Measurements from ENCODE around the gene RNU5B-1.
A peak's percentile ranks its signal among the peaks of the same experiment; 100 is the strongest.
"Not testable (repeated sequence)": the region's sequence is repeated elsewhere in the genome, so short reads cannot be mapped to it uniquely, and the experiment has no call there.

The RNU5B-1 gene

GRCh38 chr15:65304381-65305149 lies at the start of gene RNU5B-1:
TSS of gene RNU5B-1 (plus strand) at chr15:65304677.
- peak within 1 kb of the TSS; percentile 32 to 53 (median 46) for H3K4me3 ChIP-seq

GRCh38 chr15:65254758-65255157 lies 49.7 kb upstream of the RNU5B-1 start:
- H3K27ac ChIP-seq = peak overlapping the region in 1 of 21 experiments; percentile 16
- no peak overlapping the region for H3K4me3 ChIP-seq

More at GRCh38 chr15:65304381-65305149, at the start of gene RNU5B-1:
- H3K27ac ChIP-seq = peak within 1 kb of the TSS; percentile 16 to 98 (median 90)

- no peak overlapping the region for H3K27ac ChIP-seq
- no peak overlapping the region for H3K4me3 ChIP-seq
These were observed 48.9 kb upstream of the RNU5B-1 start for GRCh38 chr15:65255486-65256140.

- Histone ChIP-seq H3K27ac (peak overlapping the region in 11 of 21 experiments; percentile 8 to 80 (median 59)), H3K4me3 (no peak overlapping the region)
These were observed 45.9 kb upstream of the RNU5B-1 start for GRCh38 chr15:65258375-65259262.

GRCh38 chr15:65259367-65259797 lies 45.1 kb upstream of the RNU5B-1 start:
- Histone ChIP-seq H3K27ac (peak overlapping the region in 7 of 21 experiments; percentile 10 to 65 (median 39)), H3K4me3 (no peak overlapping the region)

- no peak overlapping the region for H3K4me3 ChIP-seq
- no peak overlapping the region for H3K27ac ChIP-seq
These were observed 43.5 kb upstream of the RNU5B-1 start for GRCh38 chr15:65260968-65261367.

- no peak overlapping the region for H3K27ac ChIP-seq
These were observed 41.2 kb upstream of the RNU5B-1 start for GRCh38 chr15:65263313-65263712.

GRCh38 chr15:65264863-65265430 lies 39.5 kb upstream of the RNU5B-1 start:
- Histone ChIP-seq H3K4me3 (no peak overlapping the region), H3K27ac (no peak overlapping the region)

More at GRCh38 chr15:65263313-65263712, 41.2 kb upstream of the RNU5B-1 start:
- H3K4me3 ChIP-seq = no peak overlapping the region

- Histone ChIP-seq H3K27ac (no peak overlapping the region), H3K4me3 (no peak overlapping the region)
These were observed 38.0 kb upstream of the RNU5B-1 start for GRCh38 chr15:65266469-65266868.

GRCh38 chr15:65268411-65268810 lies 36.1 kb upstream of the RNU5B-1 start:
- no peak overlapping the region for H3K27ac ChIP-seq

GRCh38 chr15:65270811-65271545 lies 33.5 kb upstream of the RNU5B-1 start:
- not testable (repeated sequence) for H3K4me3 ChIP-seq, H3K27ac ChIP-seq

More at GRCh38 chr15:65268411-65268810, 36.1 kb upstream of the RNU5B-1 start:
- H3K4me3 ChIP-seq = no peak overlapping the region

- no peak overlapping the region for H3K27ac ChIP-seq
These were observed 29.3 kb upstream of the RNU5B-1 start for GRCh38 chr15:65275104-65275727.

GRCh38 chr15:65275728-65276126 lies 28.8 kb upstream of the RNU5B-1 start:
- no peak overlapping the region for H3K27ac ChIP-seq
- H3K4me3 ChIP-seq = no peak overlapping the region

More at GRCh38 chr15:65275104-65275727, 29.3 kb upstream of the RNU5B-1 start:
- no peak overlapping the region for H3K4me3 ChIP-seq

GRCh38 chr15:65277015-65277414 lies 27.5 kb upstream of the RNU5B-1 start:
- H3K4me3 ChIP-seq = no peak overlapping the region
- no peak overlapping the region for H3K27ac ChIP-seq

- H3K4me3 ChIP-seq = no peak overlapping the region
- H3K27ac ChIP-seq = no peak overlapping the region
These were observed 26.0 kb upstream of the RNU5B-1 start for GRCh38 chr15:65278480-65278879.

GRCh38 chr15:65285291-65286068 lies 19.0 kb upstream of the RNU5B-1 start:
- Histone ChIP-seq H3K4me3 (peak overlapping the region; percentile 50 to 82 (median 62)), H3K27ac (peak overlapping the region in 19 of 21 experiments; percentile 64 to 94 (median 87))

GRCh38 chr15:65286069-65286703 lies 18.3 kb upstream of the RNU5B-1 start:
- Histone ChIP-seq H3K27ac (peak overlapping the region; percentile 64 to 94 (median 87)), H3K4me3 (peak overlapping the region; percentile 50 to 82 (median 62))

Measured in skin epidermis (tissue), 12 donors.